Measurements from ENCODE around the gene ADAMTS13. TPM values are rescaled to one million over a fixed set of nuclear protein-coding genes. Genes with fewer than 3 reads are reported as not detected.

The ADAMTS13 gene
- total RNA-seq, 1 donor from 2014 or later: 2.4 TPM

DNA sequence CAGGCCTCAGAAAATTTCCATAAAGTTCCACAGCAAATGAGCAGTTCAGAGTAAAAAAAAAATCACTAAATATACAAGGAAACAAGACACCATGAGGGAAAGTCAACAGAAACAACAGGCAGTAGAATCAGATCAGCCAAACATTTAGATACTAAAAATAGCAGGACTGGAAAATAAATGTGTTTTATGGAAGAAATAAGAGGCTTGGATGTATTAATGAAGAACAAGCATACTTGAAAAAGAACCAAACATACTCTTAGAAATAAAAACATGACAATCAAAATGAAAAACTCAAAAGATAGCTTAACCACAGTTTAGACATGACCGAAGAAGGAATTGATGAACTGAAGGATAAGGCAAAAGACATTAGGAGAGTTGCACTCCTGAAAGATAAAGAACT, 79.9 kb downstream of the ADAMTS13 start:
- TF ChIP-seq EZH2phosphoT487 (IDR thresholded peaks at IDR 0.05) (no peak), EZH2 (IDR thresholded peaks at IDR 0.05) (no peak)
- TF ChIP-seq, protein P1, sequence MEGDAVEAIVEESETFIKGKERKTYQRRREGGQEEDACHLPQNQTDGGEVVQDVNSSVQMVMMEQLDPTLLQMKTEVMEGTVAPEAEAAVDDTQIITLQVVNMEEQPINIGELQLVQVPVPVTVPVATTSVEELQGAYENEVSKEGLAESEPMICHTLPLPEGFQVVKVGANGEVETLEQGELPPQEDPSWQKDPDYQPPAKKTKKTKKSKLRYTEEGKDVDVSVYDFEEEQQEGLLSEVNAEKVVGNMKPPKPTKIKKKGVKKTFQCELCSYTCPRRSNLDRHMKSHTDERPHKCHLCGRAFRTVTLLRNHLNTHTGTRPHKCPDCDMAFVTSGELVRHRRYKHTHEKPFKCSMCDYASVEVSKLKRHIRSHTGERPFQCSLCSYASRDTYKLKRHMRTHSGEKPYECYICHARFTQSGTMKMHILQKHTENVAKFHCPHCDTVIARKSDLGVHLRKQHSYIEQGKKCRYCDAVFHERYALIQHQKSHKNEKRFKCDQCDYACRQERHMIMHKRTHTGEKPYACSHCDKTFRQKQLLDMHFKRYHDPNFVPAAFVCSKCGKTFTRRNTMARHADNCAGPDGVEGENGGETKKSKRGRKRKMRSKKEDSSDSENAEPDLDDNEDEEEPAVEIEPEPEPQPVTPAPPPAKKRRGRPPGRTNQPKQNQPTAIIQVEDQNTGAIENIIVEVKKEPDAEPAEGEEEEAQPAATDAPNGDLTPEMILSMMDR (IDR thresholded peaks at IDR 0.05): no peak
- H3K27ac ChIP-seq: no peak overlapping the region
- no peak overlapping the region for H3K27ac Mint-ChIP-seq
- peaks cover 15% of the 10 kb centered on the region for H3K4me1 Mint-ChIP-seq
- no peaks in the 10 kb centered on the region for H3K36me3 Mint-ChIP-seq
- H3K9ac ChIP-seq: no peak overlapping the region
- no peak for DNase-seq (ENCODE audit: low spot score)
- peaks cover 7% of the 10 kb centered on the region for H3K4me1 ChIP-seq
- peaks cover 22% of the 10 kb centered on the region for H3K9me3 Mint-ChIP-seq
- H4K20me1 ChIP-seq (ENCODE audit: low read depth): no peaks in the 10 kb centered on the region
- no peaks in the 10 kb centered on the region for H3K36me3 ChIP-seq
- no peaks in the 10 kb centered on the region for H3K79me2 ChIP-seq (ENCODE audit: low read depth)
- peaks cover 15% of the 10 kb centered on the region for H3K27me3 Mint-ChIP-seq (ENCODE audit: insufficient read depth, low read depth)
- peaks cover 4% of the 10 kb centered on the region for H3K27me3 ChIP-seq
- no peak overlapping the region for H2AFZ ChIP-seq (replicated peaks)
- no peaks in the 10 kb centered on the region for H3F3A ChIP-seq (ENCODE audit: low read depth)
- no peak overlapping the region for H3K4me2 ChIP-seq
- no peak overlapping the region for H3K4me3 ChIP-seq
- H3K4me3 Mint-ChIP-seq: no peak overlapping the region
- H3K9me3 ChIP-seq (ENCODE audit: low read depth): peaks cover 11% of the 10 kb centered on the region

GRCh38 chr9:133505186-133505830, 83.1 kb downstream of the ADAMTS13 start:
- Histone ChIP-seq H3K27ac (no peak overlapping the region), H3K9ac (no peak overlapping the region), H3F3A (ENCODE audit: low read depth) (peaks cover 17% of the 10 kb centered on the region), H3K36me3 (no peaks in the 10 kb centered on the region), H3K4me1 (peaks cover 14% of the 10 kb centered on the region), H3K4me2 (no peak overlapping the region), H3K79me2 (ENCODE audit: low read depth) (no peaks in the 10 kb centered on the region), H3K4me3 (no peak overlapping the region), H3K27me3 (peaks cover 4% of the 10 kb centered on the region), H4K20me1 (ENCODE audit: low read depth) (no peaks in the 10 kb centered on the region), H3K9me3 (ENCODE audit: low read depth) (peaks cover 11% of the 10 kb centered on the region), H2AFZ (replicated peaks) (no peak overlapping the region)
- Mint-ChIP-seq H3K4me3 (no peak overlapping the region), H3K4me1 (peaks cover 17% of the 10 kb centered on the region), H3K27me3 (ENCODE audit: insufficient read depth, low read depth) (peaks cover 8% of the 10 kb centered on the region), H3K9me3 (peaks cover 22% of the 10 kb centered on the region), H3K27ac (no peak overlapping the region), H3K36me3 (no peaks in the 10 kb centered on the region)
- TF ChIP-seq EZH2phosphoT487 (IDR thresholded peaks at IDR 0.05) (no peak), EZH2 (IDR thresholded peaks at IDR 0.05) (no peak)
- TF ChIP-seq, protein P1 (IDR thresholded peaks at IDR 0.05): no peak
- no peak for DNase-seq (ENCODE audit: low spot score)

DNA sequence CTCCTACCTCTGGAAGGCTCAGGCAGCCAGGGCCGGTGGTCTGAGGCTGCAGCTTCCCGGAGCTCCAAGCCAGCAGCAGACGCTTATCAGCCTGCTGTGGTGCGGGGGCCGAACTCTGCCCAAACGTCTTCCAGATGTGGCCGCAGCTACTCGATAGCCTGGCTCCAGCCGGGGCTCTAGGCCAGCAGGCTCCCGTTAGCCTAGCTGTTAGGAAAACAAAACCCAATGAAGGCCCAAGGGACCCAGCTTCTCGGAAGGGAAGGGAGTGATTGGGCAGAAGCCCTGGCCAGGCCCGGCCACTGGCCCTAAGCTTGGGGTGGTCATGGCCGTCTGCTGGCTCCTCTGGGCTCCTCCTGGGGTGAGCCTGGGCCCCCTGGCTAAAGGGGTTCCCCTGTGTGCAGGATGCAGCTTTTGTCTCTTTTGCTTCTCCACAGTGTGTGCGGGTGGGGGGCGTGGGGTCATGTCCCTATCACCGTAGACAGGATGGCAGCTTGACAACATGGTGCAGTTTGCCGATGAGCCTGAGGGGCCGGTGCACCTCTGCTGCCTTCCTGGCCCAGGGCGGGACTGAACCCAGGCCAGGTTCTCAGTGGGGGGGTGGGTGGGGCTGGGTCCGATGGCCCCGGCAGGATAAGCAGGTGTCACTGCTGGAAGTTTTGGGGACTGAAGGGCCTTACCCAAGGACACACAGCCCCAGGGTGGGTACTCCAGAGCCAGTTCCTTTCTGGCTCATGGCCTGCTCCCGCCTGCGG, 83.9 kb downstream of the ADAMTS13 start:
- H3K27me3 ChIP-seq: peaks cover 4% of the 10 kb centered on the region
- no peak overlapping the region for H3K9ac ChIP-seq
- Mint-ChIP-seq H3K4me1 (peaks cover 18% of the 10 kb centered on the region), H3K27ac (no peak overlapping the region), H3K27me3 (ENCODE audit: insufficient read depth, low read depth) (peaks cover 8% of the 10 kb centered on the region), H3K4me3 (no peak overlapping the region), H3K9me3 (peaks cover 20% of the 10 kb centered on the region), H3K36me3 (no peaks in the 10 kb centered on the region)
- H3K4me3 ChIP-seq: no peak overlapping the region
- no peaks in the 10 kb centered on the region for H3K79me2 ChIP-seq (ENCODE audit: low read depth)
- H3K27ac ChIP-seq: no peak overlapping the region
- no peaks in the 10 kb centered on the region for H4K20me1 ChIP-seq (ENCODE audit: low read depth)
- peaks cover 14% of the 10 kb centered on the region for H3K4me1 ChIP-seq
- H3K36me3 ChIP-seq: no peaks in the 10 kb centered on the region
- H3K4me2 ChIP-seq: no peak overlapping the region
- DNase-seq (ENCODE audit: low spot score): no peak
- no peak for TF ChIP-seq EZH2phosphoT487 (IDR thresholded peaks at IDR 0.05)
- no peak for TF ChIP-seq EZH2 (IDR thresholded peaks at IDR 0.05)
- TF ChIP-seq, protein P1 (IDR thresholded peaks at IDR 0.05): no peak
- no peak overlapping the region for H2AFZ ChIP-seq (replicated peaks)
- peaks cover 20% of the 10 kb centered on the region for H3F3A ChIP-seq (ENCODE audit: low read depth)
- peaks cover 11% of the 10 kb centered on the region for H3K9me3 ChIP-seq (ENCODE audit: low read depth)
